ENCODE measurements around the gene CFAP299.
"Not testable (repeated sequence)": the region's sequence is repeated elsewhere in the genome, so short reads cannot be mapped to it uniquely, and the experiment has no call there.

CFAP299 gene

DNA sequence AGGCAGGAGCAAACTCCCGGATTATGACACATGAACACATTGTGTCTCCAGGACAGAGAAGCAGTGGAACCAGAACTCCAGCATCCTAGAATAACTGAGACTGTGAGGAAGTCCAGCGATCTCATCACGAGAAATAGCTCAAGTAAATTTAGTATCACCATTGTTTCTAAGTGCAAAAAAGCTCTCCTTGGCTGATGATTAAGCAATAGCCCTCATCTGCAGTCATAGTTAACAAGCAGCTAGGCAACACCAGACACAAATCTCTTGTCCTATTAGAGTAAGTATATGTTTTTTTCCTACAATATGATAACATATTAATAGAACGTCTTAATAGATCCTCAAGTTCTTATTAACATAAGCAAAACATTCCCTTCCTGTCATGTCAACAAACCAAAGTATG lies 2.4 kb upstream of the CFAP299 start:
- DNase-seq: no peak

DNA sequence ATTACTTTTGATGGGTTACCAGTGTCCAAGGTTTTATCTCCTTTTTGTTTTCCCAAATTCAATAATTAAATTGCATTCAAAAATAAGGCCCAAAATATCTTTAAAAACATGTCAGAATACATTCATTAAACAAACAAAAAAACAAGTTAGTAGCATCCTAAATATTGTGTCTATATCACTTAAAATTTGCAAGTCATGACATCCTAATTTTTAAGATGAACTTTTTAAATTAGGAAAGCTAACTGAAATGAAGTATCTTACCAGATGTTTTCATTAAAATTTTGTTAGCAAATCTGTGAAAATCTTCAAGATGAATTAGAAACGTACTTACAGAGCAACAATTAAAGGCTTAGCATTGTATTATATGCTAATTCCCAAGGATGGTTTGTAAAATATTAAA lies 962 bp upstream of the CFAP299 start:
- DNase-seq: no peak

DNA sequence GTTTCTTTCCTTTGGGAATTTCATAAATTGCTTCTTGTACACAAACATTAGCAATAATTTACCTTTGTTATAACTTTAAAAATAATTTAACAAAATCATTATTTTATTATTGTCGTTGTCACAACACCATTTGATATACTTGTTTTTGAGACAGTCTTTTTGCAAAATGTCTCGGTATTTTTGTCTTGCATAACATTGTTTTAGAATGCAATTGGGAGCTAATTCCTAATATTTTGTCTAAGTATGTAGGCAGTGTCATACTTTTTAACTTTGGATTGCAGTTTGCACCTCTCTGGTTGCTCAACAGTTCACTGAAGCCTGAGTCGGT lies 340 bp upstream of the CFAP299 start:
- no peak for DNase-seq

GRCh38 chr4:80336582-80336981 lies 1.1 kb downstream of the CFAP299 start:
- no peak for DNase-seq

- DNase-seq: no peak
These were observed 4.5 kb downstream of the CFAP299 start for GRCh38 chr4:80340036-80340435.

DNA sequence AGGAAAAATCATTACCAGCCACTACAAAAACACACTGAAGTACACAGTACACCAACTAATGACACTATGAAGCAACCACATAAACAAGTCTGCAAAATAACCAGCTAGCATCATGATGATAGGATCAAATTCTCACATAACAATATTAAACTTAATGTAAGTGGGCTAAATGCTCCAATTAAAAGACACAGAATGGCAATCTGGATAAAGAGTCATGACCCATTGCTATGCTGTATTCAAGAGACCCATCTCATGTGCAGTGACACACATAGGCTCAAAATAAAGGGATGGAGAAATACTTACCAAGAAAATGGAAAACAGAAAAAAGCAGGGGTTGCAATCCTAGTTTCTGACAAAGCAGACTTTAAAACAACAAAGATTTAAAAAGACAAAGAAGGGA lies 7.2 kb downstream of the CFAP299 start:
- not testable (repeated sequence) for DNase-seq

- no peak for DNase-seq
These were observed 8.4 kb downstream of the CFAP299 start for GRCh38 chr4:80343887-80344286.

GRCh38 chr4:80360084-80360483 lies 24.6 kb downstream of the CFAP299 start:
- no peak for DNase-seq

DNA sequence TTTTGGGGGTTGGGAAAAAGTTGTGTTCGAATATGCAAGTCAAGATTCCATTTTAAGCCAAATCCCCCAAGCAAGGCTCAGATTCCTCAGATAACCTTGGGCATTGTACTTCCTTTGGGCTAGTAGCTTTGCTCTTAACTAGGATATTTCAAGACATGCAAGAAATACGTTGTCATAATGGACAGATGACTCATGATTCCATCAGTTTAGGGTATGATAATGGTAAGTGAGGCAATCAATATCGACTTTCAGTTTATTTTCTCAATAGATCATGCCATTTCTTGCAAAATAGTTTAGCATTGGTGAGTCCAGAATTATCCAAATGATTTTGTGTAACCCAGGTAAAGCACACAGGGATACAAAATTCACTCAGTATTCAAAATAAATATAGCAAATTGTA lies 25.4 kb downstream of the CFAP299 start:
- DNase-seq: no peak

GRCh38 chr4:80361329-80361900 lies 25.9 kb downstream of the CFAP299 start:
- DNase-seq: no peak

- peak; percentile 4 for DNase-seq
These were observed 27.1 kb downstream of the CFAP299 start for GRCh38 chr4:80362578-80363181.

- DNase-seq: peak; percentile 9
These were observed 30.4 kb downstream of the CFAP299 start for GRCh38 chr4:80365928-80366327.

- no peak for DNase-seq
These were observed 32.2 kb downstream of the CFAP299 start for GRCh38 chr4:80367737-80368136.

DNA sequence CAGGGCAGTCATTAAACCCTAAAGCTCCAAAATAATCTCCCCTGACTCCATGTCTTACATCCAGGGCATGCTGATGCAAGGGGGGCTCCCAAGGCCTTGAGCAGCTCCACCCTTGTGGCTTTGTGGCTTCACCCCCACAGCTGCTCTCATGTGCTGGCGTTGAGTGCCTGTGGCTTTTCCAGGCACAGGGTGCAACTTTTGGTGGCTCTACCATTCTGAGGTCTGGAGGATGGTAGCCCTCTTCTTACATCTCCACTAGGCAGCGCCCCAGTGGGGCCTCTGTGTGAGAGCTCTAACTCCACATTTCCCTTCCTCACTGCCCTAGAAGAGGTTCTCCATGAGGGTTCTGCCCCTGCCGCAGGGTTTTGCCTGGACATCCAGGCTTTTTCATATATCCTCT lies 35.1 kb downstream of the CFAP299 start:
- DNase-seq: no peak

DNA sequence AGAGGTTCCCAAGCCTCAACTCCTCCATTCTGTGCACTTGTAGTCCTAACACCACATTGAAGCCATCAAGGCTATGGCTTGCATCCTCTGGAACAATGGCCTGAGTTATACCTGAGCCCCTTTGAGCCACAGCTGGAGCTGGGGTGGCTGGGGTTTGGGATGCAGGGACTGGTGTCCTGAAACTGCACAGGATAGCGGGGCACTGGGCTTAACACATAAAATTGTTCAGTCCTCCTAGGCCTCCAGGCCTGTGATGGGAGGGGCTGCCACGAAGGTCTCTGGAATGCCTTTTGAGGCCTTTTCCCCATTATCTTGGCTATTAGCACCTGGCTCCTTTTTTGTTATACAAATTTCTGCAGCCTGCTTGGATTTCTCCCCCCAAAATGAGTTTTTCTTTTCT lies 35.5 kb downstream of the CFAP299 start:
- DNase-seq: no peak

GRCh38 chr4:80374180-80374579 lies 38.6 kb downstream of the CFAP299 start:
- DNase-seq: no peak

DNA sequence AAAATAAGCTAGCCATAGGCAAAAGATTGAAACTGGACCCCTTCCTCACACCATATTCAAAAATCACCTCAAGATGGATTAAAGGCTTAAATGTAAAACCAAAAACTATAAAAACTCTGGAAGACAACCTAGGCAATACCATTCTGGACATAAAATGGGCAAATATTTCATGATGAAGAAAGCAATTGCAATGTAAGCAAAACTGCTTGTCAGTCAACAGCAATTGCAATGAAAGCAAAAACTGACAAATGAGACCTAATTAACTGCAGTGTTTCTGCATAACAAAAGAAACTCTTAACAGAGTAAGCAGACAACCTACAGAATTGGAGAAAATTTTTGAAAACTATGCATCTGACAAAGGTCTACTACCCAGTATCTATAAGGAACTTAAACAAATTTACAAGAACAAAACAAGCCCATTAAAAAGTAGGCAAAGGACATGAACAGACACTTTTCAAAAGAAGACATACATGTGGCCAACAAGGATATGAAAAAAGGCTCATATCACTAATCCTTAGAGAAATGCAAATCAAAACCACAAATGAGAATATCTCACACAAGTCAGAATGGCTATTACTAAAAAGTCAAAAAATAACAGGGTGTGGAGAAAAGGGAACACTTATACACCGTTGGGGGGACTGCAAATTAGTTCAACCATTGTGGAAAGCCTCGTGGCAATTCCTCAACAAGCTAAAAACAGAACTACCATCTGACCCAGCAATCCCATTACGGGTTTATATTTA lies 46.7 kb downstream of the CFAP299 start:
- no peak for DNase-seq

DNA sequence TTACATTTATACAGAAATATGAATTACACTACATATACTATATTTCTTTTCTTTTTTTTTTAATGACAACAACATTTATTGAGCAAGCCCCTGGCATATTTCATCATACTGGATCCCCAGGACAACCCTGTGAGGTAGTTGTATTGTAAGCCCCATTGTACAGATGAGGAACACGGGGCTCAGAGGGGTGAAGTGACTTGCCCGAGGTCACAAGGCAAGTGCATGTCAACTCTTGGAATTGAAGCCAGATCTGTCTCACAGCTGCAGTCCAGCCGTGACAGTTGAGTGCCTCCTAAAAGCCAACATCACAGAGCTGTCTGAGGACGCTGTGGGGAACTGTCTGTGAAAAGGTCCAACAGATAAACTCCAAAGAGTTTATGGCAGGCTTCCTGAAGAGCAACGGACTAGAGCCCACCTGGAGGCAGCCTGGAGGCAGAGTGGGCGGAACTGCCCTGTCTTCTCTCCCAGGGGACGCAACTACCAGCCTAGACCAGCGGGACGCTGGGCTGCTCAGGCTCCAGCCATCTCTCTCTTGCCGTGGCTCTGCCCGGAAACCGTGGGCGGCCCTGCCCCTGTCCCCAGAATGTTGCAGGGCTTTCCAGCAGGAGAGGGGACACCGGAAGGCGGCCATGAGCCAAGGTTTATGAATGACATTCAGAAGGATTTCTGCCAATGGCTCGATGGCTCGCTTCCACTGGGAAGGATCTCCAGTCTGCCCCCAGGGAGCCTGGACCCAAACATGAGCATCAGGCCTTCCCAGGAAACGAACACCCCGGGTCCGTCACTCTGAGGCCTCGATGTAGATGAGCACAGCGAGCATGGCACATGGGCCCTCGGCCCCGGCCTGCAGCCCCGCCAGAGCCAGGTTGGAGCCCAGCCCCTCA lies 50.1 kb downstream of the CFAP299 start:
- DNase-seq: no peak

DNA sequence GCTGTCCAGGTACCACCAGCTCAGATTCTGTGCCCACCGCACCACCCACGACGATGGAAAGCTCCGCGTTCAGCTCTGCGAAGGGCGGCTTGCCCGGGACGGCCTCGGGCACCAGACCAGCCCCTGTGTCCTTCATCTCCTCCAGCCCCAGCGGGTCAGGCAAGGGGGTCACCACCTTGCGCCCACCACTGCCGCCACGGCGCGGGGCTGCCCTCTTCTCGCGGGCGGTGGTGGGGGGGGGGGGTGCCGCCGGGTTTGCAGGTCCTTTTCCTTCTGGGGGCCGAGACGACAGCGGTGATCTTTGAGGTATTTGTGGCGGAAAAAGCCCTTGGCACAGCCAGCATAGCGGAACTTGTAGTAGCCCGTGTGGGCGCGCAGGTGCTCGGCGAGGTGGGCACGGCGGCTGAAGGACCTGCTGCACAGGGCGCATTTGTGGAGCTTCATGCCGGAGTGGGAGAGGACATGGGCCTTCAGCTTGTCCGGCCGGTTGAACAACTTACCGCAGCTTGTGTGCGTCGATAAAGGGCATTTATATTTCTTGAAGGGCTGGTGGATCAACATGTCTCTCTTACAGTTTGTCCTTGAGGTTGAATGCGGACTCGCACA lies 50.9 kb downstream of the CFAP299 start:
- DNase-seq: no peak

- DNase-seq: no peak
These were observed 52.1 kb downstream of the CFAP299 start for GRCh38 chr4:80387390-80388283.

- DNase-seq: no peak
These were observed 52.7 kb downstream of the CFAP299 start for GRCh38 chr4:80388284-80388607.

DNA sequence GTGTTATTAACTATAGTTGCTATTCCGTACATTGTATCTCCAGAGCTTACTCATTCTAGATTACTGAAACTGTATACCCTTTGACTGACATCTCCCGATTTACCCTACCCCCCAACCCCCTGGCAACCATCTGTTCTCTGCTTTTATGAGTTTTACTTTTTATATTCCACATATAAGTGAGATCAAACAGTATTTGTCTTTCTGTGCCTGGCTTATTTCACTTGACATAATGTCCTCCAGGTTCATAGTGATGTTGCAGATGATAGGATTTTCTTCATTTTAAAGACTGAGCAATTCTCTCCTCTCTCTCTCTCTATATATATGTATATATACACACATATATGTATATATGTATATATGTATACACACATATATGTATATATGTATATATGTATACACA lies 54.6 kb downstream of the CFAP299 start:
- DNase-seq: no peak

Measured in NCI-H2081 treated with DMSO at 0.1 percent for 48 hours (cell line).